Non-pigmented ciliary epithelial cell (primary cell): Measurements from ENCODE around the gene ESYT2.

ENCODE experiments used
- DNase-seq: peaks from one replicate; pipeline ENCODE4 v3.0.0-alpha.2; 2010; ENCODE audit warnings: low read depth

The ESYT2 gene

DNA sequence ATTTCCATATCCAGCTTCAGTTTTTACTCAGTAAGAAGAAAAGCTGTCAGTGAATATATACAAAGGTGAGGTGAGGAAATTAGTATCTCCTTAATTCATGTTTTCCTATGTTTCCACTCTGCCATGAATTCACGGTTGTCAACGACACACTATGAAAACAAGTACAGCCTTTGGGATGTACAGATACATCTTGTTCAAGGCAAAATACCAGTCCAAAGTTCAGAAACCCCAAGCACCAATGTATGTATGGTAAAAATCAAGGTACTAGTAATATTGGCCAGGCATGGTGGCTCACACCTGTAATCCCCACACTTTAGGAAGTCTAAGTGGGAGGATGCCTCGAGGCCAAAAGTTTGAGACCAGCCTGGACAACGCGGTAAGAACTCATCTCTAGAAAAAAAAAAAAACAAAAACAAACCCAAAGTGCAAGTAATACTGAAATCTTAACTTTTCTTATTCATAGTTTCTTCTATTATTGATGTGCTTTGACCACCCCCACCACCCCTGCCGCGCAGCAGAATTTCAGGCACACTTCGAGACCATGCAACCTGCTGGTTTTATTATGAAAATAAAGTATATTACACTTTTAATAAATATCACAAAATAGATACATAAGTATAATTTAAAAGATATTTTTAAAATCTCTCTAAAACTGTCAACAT lies 3.5 kb downstream of the ESYT2 start:
- DNase-seq = no peak

DNA sequence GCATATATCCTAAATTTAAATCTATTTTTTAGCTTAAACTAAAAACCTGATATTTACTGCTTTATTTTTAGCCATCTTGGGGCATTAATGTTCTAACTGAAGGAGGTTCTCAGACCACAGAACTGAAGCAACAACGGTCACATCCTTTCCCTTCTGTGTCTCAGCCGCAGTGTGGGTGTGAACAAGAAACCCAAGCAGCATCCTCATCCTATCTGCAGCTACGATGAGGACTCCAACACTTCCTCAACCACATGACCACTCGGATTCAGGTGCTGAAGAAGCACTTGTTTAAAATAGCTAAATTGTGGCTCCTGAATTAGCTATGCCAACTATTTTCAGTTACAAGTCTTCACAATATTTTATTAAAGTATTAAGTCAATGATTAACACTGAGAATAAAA lies 5.3 kb downstream of the ESYT2 start:
- no peak for DNase-seq

DNA sequence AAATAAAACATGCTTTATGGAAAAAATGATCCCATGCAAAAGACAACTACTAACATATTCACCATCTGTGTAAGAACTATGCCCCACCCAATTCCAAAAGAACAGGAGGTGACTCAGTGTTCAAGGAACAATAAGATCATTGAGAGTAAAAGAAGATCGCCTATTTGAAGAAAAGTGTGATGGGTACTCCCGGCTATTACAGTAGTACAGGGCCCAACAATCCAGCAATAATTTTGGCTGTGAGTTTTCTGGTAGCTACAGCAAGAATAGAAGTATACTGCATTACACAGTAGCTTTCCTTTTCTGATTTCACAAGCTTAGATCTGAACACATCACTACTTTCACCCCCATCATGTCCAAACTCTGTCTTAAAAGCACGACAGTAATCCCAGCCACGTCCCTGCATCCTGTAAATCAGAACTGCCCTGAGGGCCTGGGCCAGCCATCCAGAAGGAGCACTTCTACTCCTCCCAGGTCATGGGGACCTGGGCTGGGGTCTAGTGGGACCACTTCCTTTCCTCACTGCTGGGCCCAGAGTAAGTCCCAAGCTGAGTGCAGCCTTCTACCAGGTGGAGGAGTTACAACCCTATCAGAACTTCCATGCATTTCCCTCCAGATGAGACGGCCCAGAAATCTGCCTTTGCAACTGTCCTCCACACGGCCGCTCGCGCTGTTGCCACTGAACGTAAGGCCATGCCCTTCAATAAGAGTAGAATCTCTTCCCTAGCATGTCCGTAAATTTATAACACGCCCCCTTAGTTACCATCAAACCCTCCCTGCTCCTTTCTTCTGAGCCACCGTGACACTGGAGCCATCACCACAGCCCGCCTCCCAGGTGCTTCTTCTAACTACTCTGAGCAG lies 7.9 kb downstream of the ESYT2 start:
- DNase-seq = peak; percentile 66

DNA sequence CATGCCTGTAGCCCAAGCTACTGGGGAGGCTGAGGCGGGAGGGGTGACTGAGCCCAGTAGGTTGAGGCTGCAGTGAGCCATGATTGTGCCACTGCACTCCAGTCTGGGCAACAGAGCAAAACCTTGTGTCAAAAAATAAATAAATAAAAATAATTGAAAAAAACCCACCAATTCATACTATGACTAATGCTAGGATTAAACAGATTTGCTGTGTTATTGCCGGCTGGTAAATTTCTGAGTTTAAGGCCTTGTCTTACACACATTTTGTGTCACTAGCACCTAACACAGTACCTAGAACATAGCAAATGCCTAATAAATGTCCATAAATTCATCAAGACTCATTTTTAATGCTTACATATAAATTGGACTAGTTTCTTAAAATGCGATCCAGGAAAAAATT lies 8.7 kb downstream of the ESYT2 start:
- DNase-seq = no peak

DNA sequence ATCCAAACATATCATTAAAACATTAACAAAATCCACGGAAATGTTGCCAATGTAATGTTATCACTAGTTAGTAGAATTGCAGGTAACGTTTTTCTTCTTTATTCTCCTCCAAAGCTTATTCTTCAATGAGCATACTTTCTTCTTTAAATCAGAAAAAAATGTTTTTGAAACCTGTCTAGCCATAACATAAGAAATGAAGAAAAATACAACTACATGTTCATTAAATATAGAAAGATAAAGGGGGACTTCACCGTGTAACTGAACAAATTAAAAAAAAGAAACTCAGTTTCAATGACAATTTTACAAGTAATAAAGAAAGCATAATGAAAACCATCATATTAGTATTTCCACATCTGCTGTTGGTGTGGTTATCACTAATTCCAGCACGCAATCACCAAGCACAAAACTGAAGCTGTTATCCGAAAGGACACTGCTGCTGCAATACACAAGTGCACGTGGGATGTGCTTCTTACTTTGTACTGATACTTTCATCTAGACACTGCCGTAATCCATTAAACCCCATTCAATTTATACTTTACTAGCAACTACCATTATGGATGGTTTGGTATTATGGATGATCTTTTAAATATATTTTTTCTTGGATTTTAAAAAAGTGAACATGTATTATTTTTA lies 9.6 kb downstream of the ESYT2 start:
- no peak for DNase-seq

DNA sequence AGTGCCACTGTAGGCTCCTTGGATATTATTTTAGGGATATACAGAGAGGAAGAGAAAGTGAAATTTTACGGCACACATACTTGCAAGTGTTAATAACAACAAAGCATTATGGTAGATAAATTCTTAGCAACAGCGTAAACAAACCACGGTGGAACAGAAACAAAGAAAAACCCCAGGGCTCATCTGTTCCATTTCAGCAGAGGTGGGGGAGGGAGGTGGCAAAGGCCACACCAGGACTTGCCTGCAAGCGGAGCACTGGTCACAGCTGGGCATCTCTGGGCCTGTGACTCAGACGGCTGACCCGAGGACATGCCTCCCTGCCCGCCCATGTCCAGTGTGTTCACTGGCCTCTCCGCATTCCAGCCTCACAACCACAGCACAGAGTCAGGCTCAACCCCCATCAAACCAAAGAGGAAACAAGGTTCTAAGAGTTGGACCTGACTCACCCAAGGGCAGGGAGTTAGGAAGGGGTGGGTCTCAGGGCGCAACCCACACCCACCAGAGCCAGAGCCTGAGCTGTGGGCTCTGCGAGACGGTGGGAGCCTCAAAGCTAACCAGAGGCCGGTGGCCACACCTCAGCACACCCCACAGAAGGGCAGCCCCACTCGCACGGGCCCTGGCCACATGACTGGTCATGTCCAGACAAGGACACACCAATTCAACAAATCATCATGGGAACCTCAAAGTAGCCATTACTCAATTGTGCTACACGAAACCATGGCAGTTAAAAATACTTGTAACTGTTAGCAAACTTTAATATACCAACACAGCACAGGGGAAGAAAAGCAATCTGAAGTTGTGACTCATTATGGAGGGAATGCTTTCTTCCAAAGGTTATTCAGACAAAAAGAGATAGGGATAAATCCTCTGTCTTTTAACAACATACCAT lies 10.7 kb downstream of the ESYT2 start:
- DNase-seq = peak; percentile 91

DNA sequence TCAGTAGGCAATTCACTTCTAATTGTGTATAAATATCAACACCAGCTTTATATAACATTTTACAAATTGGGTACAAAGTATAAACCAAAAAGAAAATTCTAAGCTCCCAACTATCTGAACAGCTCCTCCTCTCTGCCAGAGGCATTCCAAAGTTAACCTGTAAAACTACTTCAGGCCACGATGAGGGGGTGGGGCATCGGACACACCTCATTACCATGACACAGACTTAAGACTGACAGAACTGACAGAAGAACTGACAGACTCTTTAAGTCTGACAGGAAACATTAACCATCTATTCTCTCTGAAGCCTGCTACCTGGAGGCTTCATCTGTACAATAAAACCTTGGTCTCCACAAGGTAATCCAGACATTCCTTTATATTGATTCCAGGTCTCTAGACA lies 12.3 kb downstream of the ESYT2 start:
- DNase-seq = no peak

DNA sequence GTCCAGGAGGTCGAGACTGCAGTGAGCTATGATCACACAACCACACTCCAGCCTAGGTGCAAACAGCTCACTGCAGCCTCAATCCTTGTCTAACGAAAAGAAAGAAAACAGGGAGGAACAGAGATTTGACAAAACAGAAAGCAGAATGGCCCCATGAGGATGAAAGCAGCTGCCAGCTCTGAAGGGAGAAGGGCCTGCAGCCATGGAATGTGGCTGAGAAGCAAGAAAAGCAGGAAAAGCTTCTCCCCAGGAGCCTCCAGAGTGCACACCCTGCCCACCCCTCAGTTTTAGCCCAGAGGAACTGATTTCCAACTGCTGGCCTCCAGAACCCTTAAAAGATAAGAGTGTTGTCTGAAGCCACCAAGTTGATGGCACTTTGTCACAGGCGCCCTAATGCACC lies 13.0 kb downstream of the ESYT2 start:
- no peak for DNase-seq

DNA sequence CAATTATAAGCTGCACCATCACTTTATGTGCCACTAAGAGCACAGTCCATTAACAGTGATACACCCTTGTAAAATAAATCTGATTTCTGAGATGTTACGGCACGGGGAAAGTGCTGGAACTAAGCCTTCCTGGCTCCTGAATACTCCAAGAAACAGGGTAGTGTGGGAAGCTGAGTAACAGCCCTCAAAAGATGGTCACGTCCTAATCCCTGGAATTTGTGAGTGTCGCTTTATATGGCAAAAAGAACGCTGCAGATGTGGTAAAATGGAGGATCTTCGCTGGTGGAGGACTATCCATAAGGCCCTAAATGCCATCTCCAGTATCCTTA lies 13.5 kb downstream of the ESYT2 start:
- no peak for DNase-seq

DNA sequence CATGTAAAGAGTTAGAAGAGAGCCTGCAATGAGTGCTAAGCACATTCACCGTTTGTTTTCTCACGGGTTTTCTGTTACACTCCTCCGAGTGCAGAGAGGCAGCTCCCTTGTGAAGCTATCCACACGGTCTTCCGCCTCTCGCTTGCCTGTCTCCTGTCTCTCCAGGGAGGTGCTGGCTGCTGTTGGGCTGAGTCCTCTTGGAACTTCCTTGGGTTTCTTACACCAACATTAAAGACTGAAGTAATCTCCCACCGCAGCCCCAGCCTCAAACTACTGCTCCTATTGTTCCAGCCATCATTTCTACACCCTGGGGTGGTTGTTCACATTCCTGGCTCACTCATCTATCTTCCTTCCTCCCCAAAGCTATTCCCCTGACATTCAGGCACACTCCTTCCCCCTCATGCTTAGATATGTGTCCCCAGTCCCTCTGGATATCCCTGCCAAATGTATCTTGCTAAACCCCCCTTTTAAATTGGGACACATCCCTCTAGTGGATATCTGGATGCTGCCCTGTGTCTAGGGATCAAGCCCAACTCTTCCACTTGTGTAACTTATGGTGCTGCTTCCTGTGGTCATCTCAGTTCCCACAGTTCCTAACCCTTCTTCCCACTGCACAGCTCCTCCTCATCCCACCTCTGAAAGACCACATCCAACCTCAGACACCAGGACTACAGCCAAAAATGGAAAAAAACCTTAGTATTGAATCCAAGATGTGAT lies 14.1 kb downstream of the ESYT2 start:
- no peak for DNase-seq

DNA sequence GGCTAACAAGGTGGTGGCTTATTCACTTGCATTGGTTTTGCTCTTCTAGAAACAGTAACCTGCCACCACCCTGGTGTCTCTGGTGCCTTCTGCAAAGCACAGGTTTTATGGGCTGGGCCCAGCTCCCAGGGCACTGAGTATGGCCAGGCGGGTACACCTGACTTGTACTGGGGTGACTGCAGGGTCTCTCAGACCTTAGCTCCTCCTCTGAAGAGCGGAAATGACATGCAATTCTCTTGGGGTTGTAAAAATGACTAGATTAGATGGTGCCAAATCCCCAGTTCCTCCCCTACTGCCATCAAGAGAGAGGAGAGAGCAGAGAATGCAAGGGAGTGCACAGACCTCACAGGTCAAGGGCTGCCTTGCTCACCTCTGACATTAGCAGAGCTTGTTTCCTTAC lies 14.7 kb downstream of the ESYT2 start:
- no peak for DNase-seq

DNA sequence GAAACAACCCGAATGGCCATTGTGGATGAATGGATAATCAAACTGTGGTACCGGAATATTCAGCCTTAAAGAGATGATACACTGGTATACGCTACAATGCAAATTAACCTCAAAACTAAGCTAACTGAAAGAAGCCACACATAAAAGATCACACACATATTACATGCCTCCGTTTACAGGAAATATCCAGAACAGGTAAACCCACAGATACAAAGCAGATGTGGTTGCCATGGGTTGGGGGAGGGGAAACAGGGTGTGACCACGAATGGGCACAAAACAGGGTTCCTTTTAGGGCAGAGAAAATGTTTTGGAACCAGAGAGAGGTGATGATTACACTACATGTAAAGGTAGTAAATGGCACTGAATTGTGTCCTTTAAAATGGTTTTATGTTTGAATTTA lies 16.6 kb downstream of the ESYT2 start:
- no peak for DNase-seq

DNA sequence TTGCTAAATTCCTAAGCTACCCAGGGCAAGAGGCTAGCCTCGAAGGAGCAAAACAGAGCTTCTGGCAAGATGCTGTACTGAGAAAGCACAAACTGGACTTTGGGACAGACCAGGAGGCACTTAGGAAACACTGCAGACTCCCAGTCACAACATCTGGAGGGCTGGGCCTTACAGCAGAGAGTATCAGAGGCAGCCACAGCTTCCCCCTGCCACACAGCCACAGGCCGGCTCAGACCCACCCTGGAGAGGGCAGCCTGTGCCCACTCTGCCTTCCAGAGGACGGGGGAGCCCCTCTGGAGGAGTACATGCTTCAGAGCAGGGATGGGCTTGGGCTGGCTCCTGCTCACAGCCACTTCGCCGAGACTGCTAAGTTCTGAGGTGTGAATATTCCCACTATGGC lies 17.4 kb downstream of the ESYT2 start:
- no peak for DNase-seq

DNA sequence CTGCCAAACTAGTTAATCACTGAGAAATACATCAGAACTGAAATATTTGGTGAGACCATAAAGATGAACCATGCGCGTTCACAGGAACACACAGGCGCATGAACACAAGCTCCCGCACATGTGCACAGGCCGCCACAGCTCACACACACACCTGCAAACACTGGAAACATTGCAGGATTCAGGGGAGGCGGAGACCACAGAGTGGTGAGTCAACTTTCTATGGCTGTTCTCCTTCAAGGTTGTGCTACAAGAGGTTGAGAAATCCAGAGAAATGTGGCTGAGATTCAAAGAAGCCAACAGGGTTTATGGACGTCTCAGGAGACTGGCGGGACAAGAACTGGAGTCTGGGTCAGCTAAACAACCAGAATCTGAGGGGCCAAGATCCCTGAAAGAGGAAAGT lies 17.8 kb downstream of the ESYT2 start:
- DNase-seq = peak; percentile 55

DNA sequence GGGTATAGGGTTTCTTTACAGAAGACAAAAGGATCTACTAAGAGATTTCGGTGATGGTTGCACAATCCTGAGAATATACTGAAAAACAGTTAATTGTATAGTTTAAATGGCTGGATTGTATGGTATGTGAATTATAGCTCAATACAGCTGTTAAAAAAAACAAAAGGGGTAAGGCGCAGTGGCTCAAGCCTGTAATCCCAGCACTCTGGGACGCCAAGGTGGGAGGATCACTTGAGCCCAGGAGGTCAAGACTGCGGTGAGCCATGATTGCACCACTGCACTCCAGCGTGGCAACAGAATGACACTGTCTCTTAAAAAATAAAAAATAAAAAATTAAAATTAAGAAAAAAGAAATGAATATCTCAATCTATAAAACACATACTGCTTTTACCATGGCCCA lies 18.5 kb downstream of the ESYT2 start:
- DNase-seq = no peak

DNA sequence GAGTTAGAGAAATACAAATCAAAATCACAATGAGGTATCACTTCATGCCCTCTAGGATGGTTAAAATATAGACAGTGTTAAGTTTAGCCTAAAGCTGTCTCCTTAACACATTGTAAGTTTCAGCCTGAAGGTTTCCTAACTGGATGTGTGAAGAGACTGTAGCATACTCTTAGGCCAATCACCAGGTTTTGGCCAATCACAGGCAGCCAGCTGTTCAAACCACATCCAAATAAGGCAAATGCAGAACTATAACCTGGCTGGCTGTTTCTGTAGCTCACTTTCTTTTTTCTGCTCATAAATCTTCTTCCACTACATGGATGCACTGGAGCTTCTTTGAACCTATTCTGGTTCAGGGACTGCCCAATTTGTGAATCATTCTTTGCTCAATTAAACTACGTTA lies 19.7 kb downstream of the ESYT2 start:
- no peak for DNase-seq

DNA sequence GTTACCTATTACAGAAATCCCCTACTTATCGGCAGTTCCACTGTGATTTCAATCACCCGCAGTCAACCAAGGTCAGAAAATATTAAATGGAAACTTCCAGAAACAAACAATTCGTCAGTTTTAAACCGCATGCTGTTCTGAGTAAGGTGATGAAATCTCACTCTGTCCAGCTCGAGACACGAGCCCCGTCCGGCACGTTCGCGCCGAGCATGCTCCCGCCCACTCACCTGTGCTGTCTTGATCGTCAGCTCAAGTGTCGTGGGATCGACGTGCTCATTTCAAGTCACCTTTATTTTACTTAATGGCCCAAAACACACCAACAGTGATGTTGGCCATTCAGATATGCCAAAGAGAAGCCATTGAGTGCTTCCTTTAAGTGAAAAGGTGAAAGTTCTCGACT lies 21.2 kb downstream of the ESYT2 start:
- no peak for DNase-seq

DNA sequence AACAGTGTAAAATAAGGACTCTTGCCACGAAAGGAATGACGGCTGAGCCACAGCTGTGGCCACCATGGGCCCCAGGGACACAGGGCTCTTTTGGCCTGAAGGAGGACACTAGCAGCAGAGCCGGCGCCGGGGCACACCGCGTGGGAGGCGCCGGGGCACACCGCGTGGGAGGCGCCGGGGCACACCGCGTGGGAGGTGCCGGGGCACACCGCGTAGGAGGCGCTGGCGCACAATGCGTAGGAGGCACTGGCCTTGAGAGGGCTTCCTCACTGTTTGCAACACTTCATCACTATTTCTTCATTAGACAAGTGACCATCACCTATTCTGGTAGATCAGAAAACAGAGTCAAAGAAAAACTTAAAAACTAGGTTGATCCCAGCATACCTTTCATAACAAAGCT lies 23.4 kb downstream of the ESYT2 start:
- no peak for DNase-seq

DNA sequence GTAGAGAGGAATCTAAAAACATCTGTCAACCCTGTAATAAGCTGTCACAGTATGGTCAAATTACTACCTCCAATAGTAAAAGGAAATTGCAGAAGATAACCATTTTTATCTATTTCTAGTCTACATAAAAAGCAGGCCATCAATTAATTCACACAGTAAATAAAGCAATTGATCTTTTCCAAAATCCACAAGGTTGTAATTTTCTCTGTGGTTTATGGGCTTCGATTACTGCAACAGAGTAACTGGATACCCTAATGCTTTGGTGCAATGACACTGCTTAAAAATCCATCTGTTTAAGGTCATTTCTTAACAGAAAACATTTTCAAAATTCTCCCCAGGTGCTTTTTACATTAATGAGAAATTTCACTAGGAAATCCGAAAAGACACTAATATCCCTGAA lies 23.9 kb downstream of the ESYT2 start:
- DNase-seq = no peak

DNA sequence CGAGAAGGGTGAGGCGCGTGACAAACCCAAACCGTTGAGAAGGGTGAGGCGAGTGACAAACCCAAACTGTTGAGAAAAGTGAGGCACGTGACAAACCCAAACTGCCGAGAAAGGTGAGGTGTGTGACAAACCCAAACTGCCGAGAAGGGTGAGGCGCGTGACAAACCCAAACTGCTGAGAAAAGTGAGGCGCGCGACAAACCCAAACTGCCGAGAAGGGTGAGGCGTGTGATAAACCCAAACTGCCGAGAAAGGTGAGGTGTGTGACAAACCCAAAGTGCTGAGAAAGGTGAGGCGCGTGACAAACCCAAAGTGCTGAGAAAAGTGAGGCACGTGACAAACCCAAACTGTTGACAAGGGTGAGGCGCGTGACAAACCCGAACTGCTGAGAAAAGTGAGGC lies 25.0 kb downstream of the ESYT2 start:
- no peak for DNase-seq

DNA sequence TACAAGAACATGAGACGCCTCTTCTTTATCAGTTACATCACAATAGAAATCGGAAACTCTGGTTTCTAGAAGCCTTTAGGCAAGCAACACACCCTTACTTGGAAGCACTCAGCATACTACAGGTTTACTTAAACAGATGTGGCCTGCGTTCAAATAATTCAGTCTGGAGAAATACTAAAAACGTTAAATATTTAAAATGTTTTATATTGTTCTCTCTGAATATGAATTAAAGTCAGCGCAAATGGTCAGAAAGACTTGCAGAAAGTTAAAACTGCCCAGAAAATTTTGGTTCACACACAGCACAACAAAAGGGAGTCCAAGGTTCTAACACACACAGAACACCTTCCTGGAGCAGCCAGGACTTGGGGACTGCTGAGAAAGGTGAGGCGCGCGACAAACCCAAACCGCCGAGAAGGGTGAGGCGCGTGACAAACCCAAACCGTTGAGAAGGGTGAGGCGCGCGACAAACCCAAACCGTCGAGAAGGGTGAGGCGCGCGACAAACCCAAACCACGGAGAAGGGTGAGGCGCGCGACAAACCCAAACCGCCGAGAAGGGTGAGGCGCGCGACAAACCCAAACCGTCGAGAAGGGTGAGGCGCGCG lies 25.8 kb downstream of the ESYT2 start:
- DNase-seq = no peak
